ENCODE results near the gene RASA1.

Gene RASA1

DNA sequence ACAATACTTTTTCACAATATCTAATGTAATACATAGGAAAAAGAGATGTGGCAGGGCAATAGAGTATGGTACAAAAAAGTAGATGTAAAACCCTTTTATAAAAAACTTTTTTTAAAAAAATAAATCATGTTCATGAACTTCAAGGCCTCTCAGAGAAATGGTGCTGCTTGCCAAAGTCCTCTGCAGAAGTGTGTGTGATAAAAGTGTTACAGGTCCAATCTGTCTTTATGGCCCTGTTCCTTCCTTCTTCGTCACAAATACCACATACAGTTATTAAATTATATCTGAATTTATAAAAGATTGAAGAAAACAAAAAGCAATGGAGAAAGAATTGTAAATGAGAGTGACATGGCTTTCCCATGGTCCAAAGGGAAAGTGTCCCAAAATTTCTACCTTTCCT lies 166.8 kb downstream of the RASA1 start:
- H3K36me3 ChIP-seq (ENCODE audit: control insufficient read depth, low read length): no peaks in the 10 kb centered on the region
- H3F3A ChIP-seq (ENCODE audit: control insufficient read depth, insufficient read depth): no peaks in the 10 kb centered on the region
- no peak overlapping the region for H3K4me2 ChIP-seq (ENCODE audit: low read length)
- no peak for TF ChIP-seq EZH2phosphoT487 (IDR thresholded peaks at IDR 0.05; ENCODE audit: borderline replicate concordance, low read length)
- TF ChIP-seq, protein P1, sequence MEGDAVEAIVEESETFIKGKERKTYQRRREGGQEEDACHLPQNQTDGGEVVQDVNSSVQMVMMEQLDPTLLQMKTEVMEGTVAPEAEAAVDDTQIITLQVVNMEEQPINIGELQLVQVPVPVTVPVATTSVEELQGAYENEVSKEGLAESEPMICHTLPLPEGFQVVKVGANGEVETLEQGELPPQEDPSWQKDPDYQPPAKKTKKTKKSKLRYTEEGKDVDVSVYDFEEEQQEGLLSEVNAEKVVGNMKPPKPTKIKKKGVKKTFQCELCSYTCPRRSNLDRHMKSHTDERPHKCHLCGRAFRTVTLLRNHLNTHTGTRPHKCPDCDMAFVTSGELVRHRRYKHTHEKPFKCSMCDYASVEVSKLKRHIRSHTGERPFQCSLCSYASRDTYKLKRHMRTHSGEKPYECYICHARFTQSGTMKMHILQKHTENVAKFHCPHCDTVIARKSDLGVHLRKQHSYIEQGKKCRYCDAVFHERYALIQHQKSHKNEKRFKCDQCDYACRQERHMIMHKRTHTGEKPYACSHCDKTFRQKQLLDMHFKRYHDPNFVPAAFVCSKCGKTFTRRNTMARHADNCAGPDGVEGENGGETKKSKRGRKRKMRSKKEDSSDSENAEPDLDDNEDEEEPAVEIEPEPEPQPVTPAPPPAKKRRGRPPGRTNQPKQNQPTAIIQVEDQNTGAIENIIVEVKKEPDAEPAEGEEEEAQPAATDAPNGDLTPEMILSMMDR (IDR thresholded peaks at IDR 0.05; ENCODE audit: low read depth, low read length, poor library complexity, severe bottlenecking): no peak
- H3K27ac ChIP-seq (ENCODE audit: low read depth, low read length): no peak overlapping the region
- H3K9me2 ChIP-seq (replicated peaks; ENCODE audit: control insufficient read depth, low read length): no peaks in the 10 kb centered on the region
- no peaks in the 10 kb centered on the region for H3K27me3 ChIP-seq (ENCODE audit: control insufficient read depth, low read length)
- H4K20me1 ChIP-seq (ENCODE audit: control insufficient read depth, insufficient read depth, low read depth, low read length): no peaks in the 10 kb centered on the region
- no peaks in the 10 kb centered on the region for H3K4me1 ChIP-seq (ENCODE audit: control insufficient read depth, low read length)
- no peaks in the 10 kb centered on the region for H3K79me2 ChIP-seq (ENCODE audit: control insufficient read depth, low read length)
- H3K9me3 ChIP-seq (ENCODE audit: control insufficient read depth, insufficient read depth, low read length): no peaks in the 10 kb centered on the region
- H3K4me3 ChIP-seq (ENCODE audit: low read length): no peak overlapping the region

DNA sequence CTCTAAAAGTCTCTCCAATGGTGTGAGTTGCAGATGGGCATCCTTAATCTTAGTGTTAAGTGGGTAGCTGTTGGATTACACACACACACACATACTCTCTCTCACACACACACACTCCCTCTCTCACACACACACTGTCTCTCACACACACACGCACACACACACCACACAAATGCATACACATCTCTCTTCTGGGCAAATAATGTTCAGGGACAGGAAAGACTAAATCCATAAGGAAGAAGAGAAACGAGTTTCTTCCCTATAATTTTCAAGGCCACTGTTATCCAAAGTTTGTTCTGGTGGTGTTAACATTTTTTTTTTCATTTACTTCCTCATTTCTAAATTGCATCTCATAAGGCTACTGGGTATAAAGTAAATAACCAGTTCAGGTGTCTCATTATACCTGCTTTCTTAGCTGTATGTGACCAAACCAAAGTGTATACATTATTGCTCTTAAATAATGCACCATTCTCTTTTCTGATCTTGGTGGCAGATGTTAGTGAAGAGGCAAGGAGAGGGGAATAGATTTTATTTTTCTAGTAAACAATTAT lies 167.5 kb downstream of the RASA1 start:
- no peaks in the 10 kb centered on the region for H3K79me2 ChIP-seq (ENCODE audit: control insufficient read depth, low read length)
- TF ChIP-seq EZH2phosphoT487 (IDR thresholded peaks at IDR 0.05; ENCODE audit: borderline replicate concordance, low read length): no peak
- TF ChIP-seq, protein P1 (IDR thresholded peaks at IDR 0.05; ENCODE audit: low read depth, low read length, poor library complexity, severe bottlenecking): no peak
- H3K36me3 ChIP-seq (ENCODE audit: control insufficient read depth, low read length): no peaks in the 10 kb centered on the region
- no peak overlapping the region for H3K27ac ChIP-seq (ENCODE audit: low read depth, low read length)
- H3K4me3 ChIP-seq (ENCODE audit: low read length): no peak overlapping the region
- no peaks in the 10 kb centered on the region for H3F3A ChIP-seq (ENCODE audit: control insufficient read depth, insufficient read depth)
- no peaks in the 10 kb centered on the region for H3K4me1 ChIP-seq (ENCODE audit: control insufficient read depth, low read length)
- H4K20me1 ChIP-seq (ENCODE audit: control insufficient read depth, insufficient read depth, low read depth, low read length): no peaks in the 10 kb centered on the region
- no peaks in the 10 kb centered on the region for H3K27me3 ChIP-seq (ENCODE audit: control insufficient read depth, low read length)
- H3K9me3 ChIP-seq (ENCODE audit: control insufficient read depth, insufficient read depth, low read length): no peaks in the 10 kb centered on the region
- no peak overlapping the region for H3K4me2 ChIP-seq (ENCODE audit: low read length)
- H3K9me2 ChIP-seq (replicated peaks; ENCODE audit: control insufficient read depth, low read length): no peaks in the 10 kb centered on the region

DNA sequence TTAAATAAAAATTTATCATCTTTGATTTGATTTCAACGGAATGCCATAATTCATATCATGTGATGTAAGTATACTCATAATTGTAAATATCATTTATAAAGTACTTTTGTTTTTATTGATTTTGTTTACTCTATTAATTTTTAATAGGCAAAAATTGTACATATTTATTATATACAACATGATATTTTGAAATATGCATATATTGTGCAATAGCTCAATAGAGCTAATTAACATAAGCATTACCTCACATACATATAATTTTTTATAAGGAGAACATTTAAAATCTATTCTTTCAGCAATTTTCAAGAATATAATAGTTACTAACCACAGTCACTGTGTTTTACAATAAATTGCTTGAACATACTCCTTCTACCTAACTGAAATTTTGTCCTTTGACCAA lies 170.0 kb downstream of the RASA1 start:
- Histone ChIP-seq H4K20me1 (ENCODE audit: control insufficient read depth, insufficient read depth, low read depth, low read length) (no peaks in the 10 kb centered on the region), H3K36me3 (ENCODE audit: control insufficient read depth, low read length) (no peaks in the 10 kb centered on the region), H3K79me2 (ENCODE audit: control insufficient read depth, low read length) (no peaks in the 10 kb centered on the region), H3K27ac (ENCODE audit: low read depth, low read length) (no peak overlapping the region), H3K4me3 (ENCODE audit: low read length) (no peak overlapping the region), H3K27me3 (ENCODE audit: control insufficient read depth, low read length) (no peaks in the 10 kb centered on the region), H3F3A (ENCODE audit: control insufficient read depth, insufficient read depth) (no peaks in the 10 kb centered on the region), H3K9me3 (ENCODE audit: control insufficient read depth, insufficient read depth, low read length) (no peaks in the 10 kb centered on the region), H3K4me1 (ENCODE audit: control insufficient read depth, low read length) (no peaks in the 10 kb centered on the region), H3K9me2 (replicated peaks; ENCODE audit: control insufficient read depth, low read length) (no peaks in the 10 kb centered on the region), H3K4me2 (ENCODE audit: low read length) (no peak overlapping the region)
- TF ChIP-seq, protein P1 (IDR thresholded peaks at IDR 0.05; ENCODE audit: low read depth, low read length, poor library complexity, severe bottlenecking): no peak
- TF ChIP-seq EZH2phosphoT487 (IDR thresholded peaks at IDR 0.05; ENCODE audit: borderline replicate concordance, low read length): no peak

Data from DOHH2 (cell line).